KOPT-K1 (cell line): ENCODE measurements around the gene POU6F1.
A peak's percentile ranks its signal among the peaks of the same experiment; 100 is the strongest.
"Not testable (repeated sequence)": the region's sequence is repeated elsewhere in the genome, so short reads cannot be mapped to it uniquely, and the experiment has no call there.

Experiments used
- H3K27ac ChIP-seq: fragments of 200-600 bp; sonication (generic); 2 replicates; pipeline ENCODE4 v1.5.1; 2016; ENCODE audit warnings: antibody characterized with exemption, mild to moderate bottlenecking, low read depth, low read length; ENCODE audit not compliant: poor library complexity, severe bottlenecking
- H3K36me3 ChIP-seq: fragments of 200-600 bp; sonication (generic); 2 replicates; pipeline ENCODE4 v1.5.1; 2017; ENCODE audit warnings: antibody characterized with exemption, mild to moderate bottlenecking, low read length, moderate library complexity; ENCODE audit not compliant: insufficient read depth
- H3K9me3 ChIP-seq: fragments of 200-600 bp; sonication (generic); 2 replicates; pipeline ENCODE4 v1.5.1; 2017; ENCODE audit warnings: antibody characterized with exemption, low read length, mild to moderate bottlenecking; ENCODE audit not compliant: insufficient read depth, poor library complexity, severe bottlenecking

Gene POU6F1

DNA sequence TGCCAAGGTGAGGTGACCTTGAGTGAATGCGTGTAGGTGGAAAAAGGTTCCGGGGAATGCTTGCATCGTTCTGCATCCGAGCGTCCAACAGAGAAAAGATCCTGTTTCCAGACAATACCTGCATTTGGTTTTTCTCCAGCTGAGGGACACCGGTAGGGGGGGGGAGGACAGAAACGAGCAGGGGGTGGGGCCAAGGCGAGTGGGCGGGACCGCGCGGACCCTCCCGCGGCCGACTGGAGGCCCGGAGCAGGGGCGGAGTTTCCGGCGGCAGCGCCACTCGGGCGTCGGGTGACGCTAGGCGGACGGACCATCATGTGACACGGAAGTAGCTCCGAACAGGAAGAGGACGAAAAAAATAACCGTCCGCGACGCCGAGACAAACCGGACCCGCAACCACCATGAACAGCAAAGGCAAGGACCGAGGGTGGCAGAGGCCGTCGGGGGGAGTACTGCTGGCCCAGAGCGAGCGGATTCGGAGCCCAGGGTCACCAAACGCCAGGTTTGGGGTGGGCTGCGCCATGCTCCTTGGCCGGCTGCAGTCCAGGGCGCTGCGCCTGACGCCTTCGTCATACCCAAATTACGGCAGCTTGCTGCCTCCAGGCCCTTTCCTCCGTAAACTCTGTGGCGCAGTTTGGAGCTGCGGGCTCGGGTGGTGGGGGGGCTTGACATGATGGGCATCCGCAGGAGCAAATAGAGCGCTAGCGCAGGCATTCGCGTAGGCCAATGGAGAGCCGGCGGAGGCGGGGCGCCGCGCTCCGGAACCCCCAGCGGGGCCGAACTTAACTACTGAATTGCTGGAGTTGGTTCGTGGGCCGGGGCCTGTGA is 20.9 kb upstream of the POU6F1 start, which contains the start of gene DAZAP2:
TSS of gene DAZAP2 (plus strand) at position 317 of the 825 bp plus-strand sequence. CDS start at position 399, 82 bp downstream.
- H3K27ac ChIP-seq: peak within 1 kb of the TSS; percentile 99
- H3K36me3 ChIP-seq: peaks cover 36% of the 10 kb centered on the region
- no peaks in the 10 kb centered on the region for H3K9me3 ChIP-seq

DNA sequence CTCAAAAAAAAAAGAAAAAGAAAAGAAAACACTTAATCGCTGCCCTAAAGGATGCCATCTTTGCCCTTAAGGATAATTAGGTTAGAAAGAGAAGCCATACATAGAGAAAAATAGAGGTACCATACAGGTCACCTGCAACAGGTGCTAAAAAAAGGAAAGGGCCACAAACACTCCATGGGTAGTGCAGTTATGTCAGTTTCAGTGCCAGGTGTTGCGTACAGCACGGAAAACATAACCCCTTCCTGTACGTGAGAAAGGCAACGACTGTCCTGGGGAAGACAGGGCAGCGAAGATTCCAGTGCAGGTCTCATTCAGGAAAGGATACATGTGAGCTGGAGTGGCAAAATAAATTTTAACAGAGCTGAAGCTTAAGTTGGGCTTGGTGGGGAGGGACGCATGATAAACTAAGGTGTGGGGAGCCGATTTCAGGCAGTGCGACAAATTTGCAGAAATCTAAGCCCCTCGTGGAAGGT is 20.2 kb upstream of the POU6F1 start:
- Histone ChIP-seq H3K27ac (peak overlapping the region; percentile 99), H3K36me3 (peaks cover 33% of the 10 kb centered on the region), H3K9me3 (no peaks in the 10 kb centered on the region)

DNA sequence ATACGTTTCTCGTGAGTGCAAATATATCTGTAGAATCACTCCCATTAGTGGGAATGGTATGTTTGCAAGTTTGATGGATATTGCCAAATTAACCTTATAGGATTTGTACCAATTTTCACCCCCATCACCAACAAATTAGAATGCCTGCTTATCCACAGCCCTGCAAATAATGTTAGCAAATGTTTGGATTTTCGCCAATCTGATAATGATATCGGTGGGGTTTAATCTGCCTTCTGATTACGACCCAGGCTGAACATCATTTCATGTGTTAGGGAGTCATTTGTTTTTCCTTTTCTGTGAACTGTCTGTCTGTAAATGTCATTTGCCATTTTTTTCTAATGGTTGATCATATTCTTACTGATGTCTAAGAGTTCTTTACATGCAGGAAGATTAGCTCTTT is 16.7 kb upstream of the POU6F1 start:
- no peaks in the 10 kb centered on the region for H3K9me3 ChIP-seq
- no peaks in the 10 kb centered on the region for H3K36me3 ChIP-seq
- no peak overlapping the region for H3K27ac ChIP-seq

DNA sequence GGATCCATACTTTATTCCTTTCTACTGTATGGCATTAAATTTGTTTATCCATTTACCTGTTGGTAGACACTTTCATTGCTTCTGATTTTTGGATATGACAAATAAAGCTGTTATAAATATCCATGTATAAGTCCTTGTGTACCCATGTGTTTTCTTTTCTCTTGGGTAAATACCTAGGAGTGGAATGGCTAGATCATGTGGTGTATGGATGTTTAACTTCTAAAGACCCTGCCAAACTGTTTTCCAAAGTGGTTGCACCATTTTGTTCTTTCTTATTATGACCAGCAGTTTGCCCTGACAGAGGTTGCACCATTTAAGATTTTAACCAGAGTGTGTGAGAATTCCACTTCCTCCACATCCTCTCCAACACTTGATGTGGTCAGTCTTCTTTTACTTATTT is 14.8 kb upstream of the POU6F1 start:
- Histone ChIP-seq H3K9me3 (no peaks in the 10 kb centered on the region), H3K27ac (no peak overlapping the region), H3K36me3 (no peaks in the 10 kb centered on the region)

DNA sequence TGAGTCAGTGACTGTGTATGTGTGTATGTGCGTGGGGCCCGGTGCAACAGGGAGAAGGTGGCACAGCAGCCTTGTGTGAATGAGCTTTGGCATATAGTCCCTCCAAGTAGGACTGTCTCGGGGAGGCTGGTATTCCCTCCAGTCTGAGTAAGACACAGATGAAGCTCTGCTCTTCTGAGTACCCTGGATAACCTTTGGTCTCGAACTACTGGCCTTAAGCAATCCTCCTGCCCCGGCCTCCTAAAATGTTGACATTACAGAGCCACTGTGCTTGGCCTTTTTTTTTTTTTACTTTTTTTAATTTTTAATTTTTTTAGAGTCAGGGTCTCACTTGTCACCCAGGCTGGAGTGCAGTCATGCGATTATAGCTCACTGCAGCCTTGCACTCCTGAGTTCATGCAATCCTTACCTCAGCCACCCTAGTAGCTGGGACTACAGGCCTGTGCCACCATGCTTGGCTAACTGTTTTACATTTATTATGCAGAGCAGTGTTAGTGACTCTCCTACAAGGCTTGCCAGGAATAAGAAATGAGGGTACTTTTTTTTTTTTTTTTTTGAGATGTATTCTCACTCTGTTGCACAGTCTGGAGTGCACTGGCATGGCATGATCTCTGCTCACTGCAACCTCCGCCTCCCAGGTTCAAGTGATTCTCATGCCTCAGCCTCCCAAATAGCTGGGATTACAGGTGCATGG is 11.4 kb upstream of the POU6F1 start:
- Histone ChIP-seq H3K9me3 (no peaks in the 10 kb centered on the region), H3K36me3 (no peaks in the 10 kb centered on the region), H3K27ac (no peak overlapping the region)

DNA sequence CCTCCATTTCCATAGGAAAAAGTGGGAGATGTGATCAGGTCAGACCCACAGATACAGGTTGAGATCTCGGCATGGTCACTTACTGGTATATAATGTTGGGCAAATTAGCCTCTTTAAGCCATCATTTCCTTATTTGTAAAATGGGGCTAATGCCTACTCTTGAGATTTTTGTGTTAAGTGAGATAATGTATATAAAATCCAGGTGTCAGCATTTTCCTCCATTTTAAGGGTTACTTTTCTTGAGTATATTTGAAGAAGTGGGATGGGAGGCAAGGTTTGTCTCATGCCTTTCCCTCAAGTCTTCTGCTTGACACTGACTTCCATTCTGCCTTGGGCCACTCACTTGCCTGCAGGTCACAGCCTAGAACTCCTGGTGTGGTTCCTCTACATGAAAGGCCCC is 10.1 kb upstream of the POU6F1 start:
- Histone ChIP-seq H3K27ac (no peak overlapping the region), H3K36me3 (no peaks in the 10 kb centered on the region), H3K9me3 (no peaks in the 10 kb centered on the region)

DNA sequence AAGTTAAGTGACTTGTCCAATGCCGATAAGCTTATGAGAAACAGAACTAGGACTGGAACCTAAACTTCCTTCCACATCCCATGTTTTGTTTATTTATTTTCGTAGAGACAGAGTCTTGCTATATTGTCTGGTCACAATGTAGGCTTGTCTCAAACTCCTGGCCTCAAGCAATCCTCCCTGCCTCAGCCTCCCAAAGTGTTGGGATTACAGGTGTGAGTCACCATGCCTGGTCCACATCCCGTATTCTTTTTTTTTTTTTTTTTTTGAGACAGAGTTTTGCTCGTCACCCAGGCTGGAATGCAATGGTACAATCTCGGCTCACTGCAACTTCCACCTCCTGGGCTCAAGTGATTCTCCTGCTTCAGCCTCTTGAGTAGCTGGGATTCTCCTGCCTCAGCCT is 9.2 kb upstream of the POU6F1 start:
- H3K9me3 ChIP-seq, H3K36me3 ChIP-seq, H3K27ac ChIP-seq: not testable (repeated sequence)

DNA sequence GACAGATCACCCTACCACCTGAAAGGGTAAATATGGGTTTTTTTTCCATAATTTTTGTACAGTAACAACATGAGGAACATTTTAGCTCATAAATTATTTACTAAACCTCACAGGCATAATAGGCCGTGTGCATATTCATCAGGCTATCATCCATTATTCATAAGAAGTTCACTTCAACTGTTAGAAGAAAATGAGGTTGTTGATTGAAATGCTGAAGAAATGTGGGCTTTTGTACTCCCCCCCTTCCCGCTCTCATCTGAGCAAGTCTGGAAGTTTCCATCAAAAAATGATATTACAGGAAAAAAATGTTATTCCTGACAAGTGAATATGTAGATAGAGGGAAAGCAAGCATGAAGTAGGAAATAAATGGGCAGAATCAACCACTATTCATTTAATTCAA is 7.9 kb upstream of the POU6F1 start:
- Histone ChIP-seq H3K27ac (no peak overlapping the region), H3K36me3 (no peaks in the 10 kb centered on the region), H3K9me3 (no peaks in the 10 kb centered on the region)

DNA sequence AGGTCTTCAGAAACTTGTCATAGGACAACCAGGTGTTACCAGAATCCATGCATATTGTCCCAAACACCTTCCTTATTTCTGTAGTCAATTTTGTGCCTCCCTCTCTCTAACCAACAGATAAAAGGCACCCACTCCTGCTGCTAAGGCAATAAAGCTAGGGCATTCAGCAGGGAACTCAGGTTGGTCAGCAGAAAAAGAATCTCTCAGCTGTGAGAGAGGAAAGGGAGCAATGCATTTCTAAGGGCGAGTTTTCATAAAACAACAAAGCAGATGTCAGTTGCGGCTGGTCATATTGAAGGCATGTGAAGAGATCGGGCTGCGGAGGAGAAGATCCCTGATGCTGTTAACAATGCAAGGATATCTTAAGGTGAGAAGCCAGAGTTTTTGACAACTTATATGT is 7.4 kb upstream of the POU6F1 start:
- H3K27ac ChIP-seq: no peak overlapping the region
- no peaks in the 10 kb centered on the region for H3K9me3 ChIP-seq
- H3K36me3 ChIP-seq: no peaks in the 10 kb centered on the region

DNA sequence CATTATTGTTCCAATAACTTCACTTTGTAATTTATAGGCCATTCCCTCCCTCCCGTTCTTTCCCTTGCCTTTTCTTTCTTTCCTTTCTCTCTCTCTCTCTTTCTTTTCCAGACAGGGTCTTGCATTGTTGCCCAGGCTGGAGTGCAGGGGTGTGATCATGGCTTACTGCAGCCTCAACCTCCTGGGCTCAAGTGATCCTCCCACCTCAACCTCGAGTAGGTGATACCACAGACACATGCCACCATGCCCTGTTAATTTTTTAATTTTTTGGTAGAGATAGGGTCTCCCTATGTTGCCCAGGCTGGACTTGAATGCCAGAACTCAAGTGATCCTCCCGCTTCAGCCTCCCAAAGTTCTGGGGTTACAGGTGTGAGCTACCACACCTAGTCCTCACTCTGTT is 6.8 kb upstream of the POU6F1 start:
- Histone ChIP-seq H3K27ac (no peak overlapping the region), H3K36me3 (no peaks in the 10 kb centered on the region)

DNA sequence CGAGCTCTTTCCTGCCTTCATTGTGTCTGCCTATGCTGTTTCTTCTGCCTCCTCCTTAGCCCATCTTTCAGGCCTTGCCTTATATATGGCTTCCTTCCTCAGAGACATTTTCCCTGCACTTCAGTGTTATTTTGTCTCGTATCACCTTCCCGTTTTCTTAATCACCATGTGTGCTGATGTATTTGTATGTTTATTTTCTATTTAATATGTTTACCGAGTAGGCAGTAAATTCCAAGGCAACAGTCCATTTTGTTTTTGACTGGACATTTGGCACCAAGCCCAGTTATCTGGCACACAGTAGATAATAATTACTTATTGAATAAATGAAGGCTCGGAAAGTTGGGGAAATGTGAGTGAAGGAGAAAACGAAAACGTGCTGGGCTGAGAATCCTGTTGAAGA is 4.6 kb upstream of the POU6F1 start:
- no peaks in the 10 kb centered on the region for H3K36me3 ChIP-seq
- H3K27ac ChIP-seq: no peak overlapping the region

More for the DNA sequence above, 6.8 kb upstream of the POU6F1 start:
- H3K9me3 ChIP-seq: no peaks in the 10 kb centered on the region

DNA sequence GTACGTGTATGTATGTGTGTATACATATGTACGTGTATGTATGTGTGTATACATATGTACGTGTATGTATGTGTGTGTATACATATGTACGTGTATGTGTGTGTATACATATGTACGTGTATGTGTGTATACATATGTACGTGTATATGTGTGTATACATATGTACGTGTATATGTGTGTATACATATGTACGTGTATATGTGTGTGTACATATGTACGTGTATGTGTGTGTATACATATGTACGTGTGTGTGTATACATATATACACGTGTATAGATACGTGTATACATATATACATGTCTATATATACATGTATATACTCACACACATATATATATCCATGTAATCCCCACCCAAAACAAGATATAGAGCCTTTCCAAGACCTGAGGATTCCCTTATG is 2.0 kb upstream of the POU6F1 start:
- H3K36me3 ChIP-seq, H3K9me3 ChIP-seq, H3K27ac ChIP-seq: not testable (repeated sequence)

More for the DNA sequence above, 4.6 kb upstream of the POU6F1 start:
- no peaks in the 10 kb centered on the region for H3K9me3 ChIP-seq

DNA sequence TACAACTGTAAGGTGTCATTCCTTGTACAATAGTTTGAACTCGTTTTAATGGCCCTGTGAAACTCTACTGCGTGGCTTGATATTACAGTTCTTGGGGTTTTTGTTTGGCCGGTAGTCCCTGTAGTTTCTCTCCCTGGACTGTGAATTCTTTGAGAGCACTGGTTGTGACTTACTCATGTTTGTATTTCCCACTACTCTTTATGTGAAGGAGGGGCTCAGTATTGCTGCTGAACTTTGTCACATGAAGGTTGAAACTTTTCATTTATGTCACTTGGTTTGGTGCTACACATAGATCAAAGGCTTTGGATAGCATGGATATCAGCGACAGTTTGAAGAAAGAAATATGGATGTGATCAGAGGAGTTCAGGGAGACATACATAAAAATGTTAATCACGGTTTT is 1.5 kb upstream of the POU6F1 start:
- no peaks in the 10 kb centered on the region for H3K9me3 ChIP-seq
- no peak overlapping the region for H3K27ac ChIP-seq
- H3K36me3 ChIP-seq: no peaks in the 10 kb centered on the region

DNA sequence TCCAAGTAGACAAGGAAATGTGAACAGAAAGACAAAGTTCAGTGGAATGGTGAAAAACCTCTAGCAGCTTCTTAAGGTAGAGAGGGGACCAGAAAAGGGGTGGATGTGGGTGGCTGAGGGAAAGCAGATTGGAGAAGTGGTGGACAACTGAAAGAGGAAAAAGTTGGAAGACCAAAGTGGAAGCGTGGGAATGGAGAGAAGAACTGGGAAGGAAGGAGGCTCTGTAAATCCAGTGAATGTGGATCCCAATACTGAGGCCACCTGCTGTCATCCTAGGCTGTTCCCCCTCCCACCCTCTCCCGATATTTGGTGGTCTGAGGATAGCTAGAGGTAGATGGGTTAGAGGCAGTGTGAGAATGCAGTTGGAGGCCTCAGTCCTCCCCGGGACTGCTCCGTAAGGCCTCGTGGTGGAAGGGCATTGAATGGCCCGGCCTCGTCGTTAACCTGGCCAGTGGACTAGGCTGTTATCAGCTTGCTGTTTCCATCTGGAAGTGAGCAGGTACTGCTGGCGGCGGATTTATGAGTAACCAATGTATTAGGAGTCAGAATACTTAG is 822 bp upstream of the POU6F1 start:
- H3K36me3 ChIP-seq: no peaks in the 10 kb centered on the region
- no peaks in the 10 kb centered on the region for H3K9me3 ChIP-seq
- H3K27ac ChIP-seq: peak overlapping the region; percentile 63

DNA sequence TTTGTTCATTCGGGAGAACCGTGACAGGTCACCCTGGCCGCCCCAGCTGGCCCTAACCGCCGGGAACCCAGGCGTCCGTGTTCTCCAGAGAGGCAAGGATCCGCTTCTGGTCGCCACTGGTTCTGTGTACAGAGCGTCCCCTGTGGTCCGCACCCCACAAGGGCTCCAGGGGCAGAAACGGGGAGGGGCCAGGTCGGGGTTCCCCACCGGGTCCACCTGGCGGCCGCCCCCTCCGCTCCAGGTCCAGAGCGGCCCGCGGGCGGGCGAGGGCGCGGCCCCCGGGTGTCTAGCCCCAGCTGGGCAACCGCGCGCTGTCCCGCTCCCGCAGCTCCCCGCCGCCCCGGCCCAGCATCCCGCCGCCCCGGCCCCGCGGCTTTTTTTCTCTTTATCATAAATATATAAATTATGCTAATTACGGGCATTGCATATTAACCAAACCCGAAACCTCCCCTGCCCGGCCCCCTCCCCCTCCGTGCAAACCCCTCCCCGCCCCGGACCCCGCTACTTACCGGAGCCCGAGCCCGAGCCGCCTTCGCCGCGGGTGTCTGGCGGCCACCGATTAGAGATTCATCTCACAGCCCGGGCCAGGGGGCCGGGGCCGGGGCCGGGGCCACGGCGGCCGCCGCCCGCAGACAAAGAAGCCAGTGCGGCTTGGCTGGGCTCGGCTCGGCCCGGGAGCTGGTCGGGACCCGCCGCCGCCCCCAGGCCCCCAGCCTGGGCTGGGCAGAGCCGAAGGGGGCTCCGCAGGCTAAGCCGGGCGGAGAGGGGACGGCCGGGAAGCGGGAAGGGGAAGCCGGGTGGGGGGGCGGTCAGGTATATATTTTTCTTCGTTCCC is 512 bp downstream of the POU6F1 start:
- H3K36me3 ChIP-seq: no peaks in the 10 kb centered on the region
- H3K27ac ChIP-seq: peak overlapping the region; percentile 63
- no peaks in the 10 kb centered on the region for H3K9me3 ChIP-seq
